Measurements from ENCODE around the gene NDUFS7. TPM values are rescaled to one million over a fixed set of nuclear protein-coding genes. Genes with fewer than 3 reads are reported as not detected.

The NDUFS7 gene
- total RNA-seq, 2 experiments from 2014 or later, result 98.7 to 101 TPM

DNA sequence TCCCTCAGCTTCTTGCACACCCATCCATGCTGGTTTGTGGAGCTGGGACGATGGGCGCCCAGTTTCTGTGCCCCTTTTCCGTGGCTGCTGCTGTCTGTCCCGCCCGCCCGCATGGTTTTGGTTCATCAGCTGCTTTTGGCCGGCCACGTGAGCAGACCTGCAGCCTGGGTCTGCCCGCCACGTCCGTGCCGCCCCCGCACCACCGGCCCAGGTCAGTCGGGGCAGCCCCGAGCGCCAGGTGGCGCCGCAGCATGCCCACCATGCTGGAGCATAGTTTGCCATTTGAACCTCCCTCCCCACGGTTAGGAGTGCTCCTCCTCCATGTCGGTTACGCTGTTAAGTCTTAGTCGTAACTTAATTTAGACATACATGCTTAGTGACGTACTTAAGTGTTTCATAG lies 39.2 kb downstream of the NDUFS7 start:
- no peak overlapping the region for H3K27ac Mint-ChIP-seq

DNA sequence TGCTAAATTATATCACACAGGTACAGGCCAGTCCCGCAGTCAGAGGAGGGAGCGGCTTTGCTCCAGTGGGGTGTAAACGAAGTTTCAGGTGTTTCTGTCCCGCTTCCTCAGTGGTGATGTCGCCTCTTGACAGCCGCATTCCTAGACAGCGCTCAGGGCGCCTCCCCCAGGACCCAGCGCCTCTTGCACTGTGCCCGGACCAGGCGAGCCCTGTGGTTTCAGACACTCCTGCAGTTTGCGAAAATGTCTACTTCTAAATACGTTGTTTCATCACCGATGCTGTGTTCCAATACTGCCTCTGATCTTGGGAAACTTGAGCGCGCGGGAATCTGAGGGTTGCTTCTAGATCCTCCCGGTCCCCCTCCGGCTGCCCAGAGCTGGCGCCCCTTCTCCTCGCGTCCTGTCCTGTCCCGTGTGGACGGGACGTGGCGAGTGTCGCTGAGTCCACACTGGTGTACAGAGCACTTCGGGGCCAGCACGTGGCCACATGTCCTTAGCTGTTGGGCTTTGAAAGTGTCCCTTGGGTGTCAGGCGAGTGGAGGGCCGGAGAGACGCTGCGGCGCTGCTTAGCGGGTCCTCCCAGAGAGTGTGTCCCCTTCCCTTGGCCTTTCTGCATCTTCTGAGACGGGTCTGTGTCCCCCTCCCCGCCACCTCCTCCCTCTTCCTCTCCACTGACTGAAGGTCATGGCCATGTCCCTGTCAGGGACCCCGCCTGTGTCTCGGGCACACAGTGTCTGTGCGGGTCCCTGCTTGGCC lies 39.9 kb downstream of the NDUFS7 start:
- H3K27me3 Mint-ChIP-seq, result no peaks in the 10 kb centered on the region
- no peaks in the 10 kb centered on the region for H3K9me3 Mint-ChIP-seq
- H3K4me1 Mint-ChIP-seq, result peaks cover 2% of the 10 kb centered on the region
- DNase-seq, result no peak
- peaks cover 24% of the 10 kb centered on the region for H3K36me3 Mint-ChIP-seq
- H3K27ac Mint-ChIP-seq, result no peak overlapping the region
- H3K4me3 Mint-ChIP-seq, result no peak overlapping the region

More for the DNA sequence above, 39.2 kb downstream of the NDUFS7 start:
- Mint-ChIP-seq H3K27me3 (no peaks in the 10 kb centered on the region), H3K4me1 (peaks cover 2% of the 10 kb centered on the region), H3K36me3 (peaks cover 24% of the 10 kb centered on the region), H3K9me3 (no peaks in the 10 kb centered on the region), H3K4me3 (no peak overlapping the region)
- no peak for DNase-seq

DNA sequence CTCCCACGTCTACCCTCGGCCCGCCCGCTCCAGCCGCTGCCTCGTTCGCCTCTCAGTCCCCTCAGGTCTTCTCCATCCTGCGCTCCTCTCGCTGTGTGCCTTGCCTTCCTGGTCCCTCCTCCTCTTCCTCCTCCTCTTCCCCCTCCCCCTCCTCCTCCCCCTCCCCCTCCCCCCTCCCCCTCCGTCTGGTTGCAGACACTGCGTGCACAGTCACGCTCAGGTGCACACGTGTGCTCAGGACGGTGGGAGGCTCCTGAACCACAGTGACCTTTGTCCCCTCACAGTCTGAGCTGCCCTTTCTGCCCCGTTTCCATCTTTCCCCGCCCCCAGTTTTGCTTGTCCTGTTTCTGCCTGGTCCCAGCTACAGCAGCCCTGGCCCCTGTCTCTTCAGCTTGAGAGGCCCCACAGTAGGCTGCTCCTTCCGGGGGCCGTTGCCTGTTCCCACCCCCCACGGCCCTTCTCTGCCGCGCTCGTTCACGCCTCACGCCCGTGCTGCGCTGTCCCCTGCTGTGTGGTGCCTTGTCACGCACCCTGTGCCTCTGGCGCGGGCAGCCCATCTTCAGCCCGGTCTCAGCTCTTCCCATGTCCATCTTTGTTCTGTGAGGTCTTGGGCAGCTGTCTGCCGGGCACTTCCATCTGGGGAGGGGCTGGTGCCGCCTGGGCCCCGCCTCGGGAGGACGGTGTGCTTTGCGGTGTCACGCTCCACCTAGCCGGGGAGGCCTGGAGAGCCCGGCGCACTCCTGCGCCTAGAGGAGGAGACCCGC lies 40.7 kb downstream of the NDUFS7 start:
- H3K9me3 Mint-ChIP-seq, result no peaks in the 10 kb centered on the region
- no peak overlapping the region for H3K27ac Mint-ChIP-seq
- no peak overlapping the region for H3K4me3 Mint-ChIP-seq
- H3K36me3 Mint-ChIP-seq, result peaks cover 22% of the 10 kb centered on the region
- DNase-seq, result no peak
- no peaks in the 10 kb centered on the region for H3K27me3 Mint-ChIP-seq
- peaks cover 2% of the 10 kb centered on the region for H3K4me1 Mint-ChIP-seq

DNA sequence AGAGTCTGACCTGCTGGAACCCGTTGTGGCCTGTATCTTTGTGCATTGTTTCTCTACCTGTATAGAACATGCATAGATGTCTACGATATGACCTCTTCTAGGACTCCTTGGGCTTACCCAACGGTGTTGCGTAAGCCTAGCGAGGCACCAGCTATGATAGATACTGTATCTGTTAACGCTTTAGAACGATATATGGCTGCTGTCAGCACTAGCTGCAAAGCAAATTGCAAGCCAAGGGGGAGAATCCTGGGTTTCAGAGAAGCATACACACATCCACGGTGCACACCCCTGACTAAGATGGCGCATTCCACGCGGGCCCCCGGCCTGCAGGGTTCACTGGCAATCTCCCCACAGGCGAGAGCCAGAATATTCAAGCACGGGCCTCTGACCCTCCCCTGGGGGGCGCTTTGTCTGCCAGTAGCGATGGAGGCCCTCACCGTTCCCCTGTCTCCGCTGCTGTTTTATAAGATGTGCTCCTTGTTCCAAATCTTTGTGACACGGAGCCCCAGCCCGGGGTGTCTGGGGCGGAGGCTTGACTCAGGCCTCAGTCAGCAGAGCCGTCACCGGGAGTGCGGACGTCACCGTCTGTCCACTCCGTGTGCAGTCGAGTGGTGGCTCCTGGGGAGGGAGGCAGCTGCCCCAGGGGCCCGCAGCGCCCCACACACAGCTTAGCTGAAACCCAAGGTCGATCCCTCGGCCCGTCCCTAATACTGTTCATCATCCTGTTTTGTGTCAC lies 41.6 kb downstream of the NDUFS7 start:
- no peak for DNase-seq
- Mint-ChIP-seq H3K27me3 (no peaks in the 10 kb centered on the region), H3K4me1 (peaks cover 2% of the 10 kb centered on the region), H3K4me3 (no peak overlapping the region), H3K9me3 (no peaks in the 10 kb centered on the region), H3K27ac (no peak overlapping the region), H3K36me3 (peaks cover 18% of the 10 kb centered on the region)

DNA sequence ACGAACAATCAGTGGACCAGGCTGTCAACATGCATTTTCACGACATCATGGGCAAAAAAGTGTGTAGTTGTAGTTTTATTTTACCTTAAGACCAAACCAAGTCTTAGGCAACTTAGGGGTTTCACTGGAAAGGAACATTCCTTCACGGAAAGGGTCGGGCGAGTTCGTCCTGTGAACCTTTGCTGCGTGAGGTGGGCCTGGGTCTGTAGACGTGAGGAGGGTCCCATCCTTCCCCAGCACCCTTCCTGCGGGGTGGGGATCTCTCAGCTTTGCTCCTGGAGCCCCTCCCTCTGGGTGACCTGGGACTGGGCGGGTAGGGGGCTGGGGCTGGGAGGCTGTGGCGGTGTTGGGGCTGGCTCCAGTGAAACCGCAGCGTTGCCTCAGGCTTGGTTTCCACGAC lies 42.2 kb downstream of the NDUFS7 start:
- no peaks in the 10 kb centered on the region for H3K27me3 Mint-ChIP-seq
- peaks cover 17% of the 10 kb centered on the region for H3K36me3 Mint-ChIP-seq
- H3K9me3 Mint-ChIP-seq, result no peaks in the 10 kb centered on the region
- no peak overlapping the region for H3K4me3 Mint-ChIP-seq
- no peak overlapping the region for H3K27ac Mint-ChIP-seq
- H3K4me1 Mint-ChIP-seq, result peaks cover 2% of the 10 kb centered on the region
- DNase-seq, result no peak

DNA sequence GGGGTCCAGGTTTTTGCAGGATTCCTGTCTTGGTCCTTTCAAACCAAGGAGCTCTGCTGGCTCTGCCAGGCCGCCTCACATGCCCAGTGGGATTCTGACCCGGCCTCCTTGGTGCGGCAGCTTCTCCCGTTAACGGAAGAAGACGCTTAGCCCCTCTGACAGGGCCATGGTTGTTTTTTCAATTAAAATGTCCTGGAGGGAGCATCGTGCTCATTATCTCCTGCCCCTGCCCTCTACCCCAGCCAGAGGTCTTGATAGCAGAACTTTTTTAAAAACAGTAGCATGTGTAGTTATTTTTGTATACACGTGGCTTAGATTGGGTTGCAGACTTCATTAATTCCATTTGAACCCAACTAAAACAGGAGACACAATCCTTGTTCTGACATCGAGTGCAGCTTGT lies 43.0 kb downstream of the NDUFS7 start:
- H3K9me3 Mint-ChIP-seq, result no peaks in the 10 kb centered on the region
- H3K4me3 Mint-ChIP-seq, result no peak overlapping the region
- H3K27me3 Mint-ChIP-seq, result no peaks in the 10 kb centered on the region

DNA sequence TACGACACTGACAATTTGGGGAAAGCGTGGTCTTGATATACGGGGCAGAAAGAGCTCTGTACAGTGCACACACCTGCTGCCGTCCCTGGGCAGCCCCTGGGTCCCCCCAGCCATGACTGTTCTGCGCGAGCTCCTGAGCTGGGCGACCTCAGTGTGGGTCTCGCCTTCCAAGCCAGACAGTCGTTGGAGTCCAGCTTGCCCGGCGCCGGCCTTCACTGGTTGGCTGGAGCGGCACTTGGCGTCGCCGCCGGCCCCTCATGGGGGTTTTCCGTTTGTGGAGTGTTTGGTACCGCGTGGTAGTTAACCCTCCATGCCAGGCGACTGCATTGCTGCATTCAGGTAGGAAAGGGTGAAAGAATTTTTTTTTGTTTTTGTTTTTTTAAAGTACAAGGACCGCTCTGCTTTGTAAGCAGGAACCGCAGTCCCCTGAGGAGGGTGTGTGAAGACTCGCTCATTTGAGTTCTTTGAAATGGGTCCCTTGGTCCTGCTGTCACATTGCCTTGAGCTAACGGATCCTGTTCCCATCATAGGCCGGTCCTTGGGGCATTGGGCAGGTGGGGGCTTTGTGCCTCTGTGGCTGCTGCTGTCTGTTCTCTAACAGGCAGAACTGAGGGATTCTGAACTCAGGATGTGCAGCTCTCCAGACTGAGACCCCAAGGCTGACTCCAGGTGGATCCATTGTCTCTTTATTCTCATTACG lies 43.7 kb downstream of the NDUFS7 start:
- no peak overlapping the region for H3K4me3 Mint-ChIP-seq
- peaks cover 17% of the 10 kb centered on the region for H3K36me3 Mint-ChIP-seq
- no peak for DNase-seq
- H3K9me3 Mint-ChIP-seq, result no peaks in the 10 kb centered on the region
- peaks cover 2% of the 10 kb centered on the region for H3K4me1 Mint-ChIP-seq
- H3K27ac Mint-ChIP-seq, result no peak overlapping the region
- no peaks in the 10 kb centered on the region for H3K27me3 Mint-ChIP-seq

More for the DNA sequence above, 43.0 kb downstream of the NDUFS7 start:
- H3K27ac Mint-ChIP-seq, result no peak overlapping the region
- DNase-seq, result no peak
- H3K36me3 Mint-ChIP-seq, result peaks cover 17% of the 10 kb centered on the region
- H3K4me1 Mint-ChIP-seq, result peaks cover 2% of the 10 kb centered on the region

DNA sequence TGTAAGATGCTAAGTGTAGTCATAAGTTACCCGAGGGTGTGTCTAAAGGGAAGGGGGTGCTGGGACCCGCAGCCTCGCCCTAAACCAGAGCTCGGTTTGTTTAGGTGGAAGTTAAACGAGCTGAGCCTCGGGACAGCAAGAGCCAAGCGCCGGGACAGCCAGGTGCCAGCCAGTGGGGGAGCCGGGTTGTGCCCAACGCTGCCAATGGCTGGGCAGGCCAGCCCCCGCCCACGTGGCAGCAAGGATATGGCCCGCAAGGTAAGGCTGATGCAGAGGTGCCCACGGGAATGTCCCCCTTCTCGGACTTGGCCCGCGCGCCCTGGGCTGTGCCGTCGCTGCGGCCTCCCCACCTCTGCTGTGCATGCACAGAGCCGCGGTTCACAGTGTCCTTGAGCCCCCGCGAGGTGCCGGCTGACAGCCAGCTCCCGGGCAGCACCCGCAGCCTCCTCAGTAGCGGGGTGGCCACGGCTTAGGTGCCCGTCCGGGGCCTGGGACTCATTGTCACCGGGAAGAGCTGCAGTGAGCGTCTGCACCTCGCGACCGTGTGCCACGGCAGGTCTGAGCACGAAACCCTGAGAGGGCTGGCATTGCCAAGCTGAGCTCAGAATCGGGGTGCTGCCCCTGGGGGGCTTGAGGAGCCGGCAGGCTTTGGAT lies 45.2 kb downstream of the NDUFS7 start:
- Mint-ChIP-seq H3K9me3 (no peaks in the 10 kb centered on the region), H3K4me3 (no peak overlapping the region), H3K27me3 (no peaks in the 10 kb centered on the region), H3K27ac (no peak overlapping the region), H3K4me1 (peaks cover 2% of the 10 kb centered on the region), H3K36me3 (peaks cover 9% of the 10 kb centered on the region)
- no peak for DNase-seq

DNA sequence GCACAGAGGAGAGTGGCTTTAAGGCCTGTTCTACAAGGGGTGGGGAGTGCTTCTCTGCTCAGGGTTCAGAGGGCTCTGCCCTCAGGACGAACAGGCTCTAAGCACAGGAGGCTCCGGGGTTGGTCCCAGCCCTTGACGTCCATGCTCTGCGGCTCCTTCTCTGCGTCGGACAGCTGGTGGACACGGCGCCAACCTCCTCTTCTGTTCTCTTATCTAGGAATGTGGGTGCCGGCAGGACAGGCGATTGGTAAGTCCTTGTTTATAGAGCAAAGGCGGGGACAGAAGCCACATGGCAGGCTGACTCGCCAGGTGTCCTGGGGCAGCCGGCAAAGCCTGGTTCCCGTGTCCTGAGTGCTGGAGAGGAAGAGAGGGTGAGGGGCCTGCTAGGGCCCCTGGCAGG lies 46.0 kb downstream of the NDUFS7 start:
- Mint-ChIP-seq H3K4me1 (no peaks in the 10 kb centered on the region), H3K27ac (no peak overlapping the region), H3K27me3 (no peaks in the 10 kb centered on the region), H3K36me3 (peaks cover 6% of the 10 kb centered on the region), H3K9me3 (no peaks in the 10 kb centered on the region), H3K4me3 (no peak overlapping the region)
- DNase-seq, result no peak

DNA sequence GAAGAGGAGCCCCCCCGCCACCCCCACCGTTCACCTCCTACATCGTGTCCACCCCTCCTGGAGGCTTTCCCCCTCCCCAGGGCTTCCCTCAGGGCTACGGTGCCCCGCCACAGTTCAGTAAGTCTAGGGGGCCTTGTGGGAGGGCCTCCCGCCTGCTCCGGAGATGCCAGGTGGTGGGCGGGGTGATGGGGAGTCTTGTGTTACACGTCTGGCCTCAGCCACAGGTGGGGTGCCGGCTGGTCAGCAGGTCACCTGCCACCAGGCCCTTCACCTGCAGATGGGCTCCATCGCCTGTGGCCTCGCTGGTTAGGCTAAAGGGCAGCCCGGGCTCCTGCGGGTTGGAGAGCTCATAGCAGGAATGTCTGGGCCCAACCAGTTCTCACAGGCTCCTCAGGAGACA lies 46.5 kb downstream of the NDUFS7 start:
- Mint-ChIP-seq H3K36me3 (peaks cover 4% of the 10 kb centered on the region), H3K4me1 (no peaks in the 10 kb centered on the region), H3K9me3 (no peaks in the 10 kb centered on the region), H3K27ac (no peak overlapping the region), H3K27me3 (no peaks in the 10 kb centered on the region), H3K4me3 (no peak overlapping the region)
- DNase-seq, result no peak

DNA sequence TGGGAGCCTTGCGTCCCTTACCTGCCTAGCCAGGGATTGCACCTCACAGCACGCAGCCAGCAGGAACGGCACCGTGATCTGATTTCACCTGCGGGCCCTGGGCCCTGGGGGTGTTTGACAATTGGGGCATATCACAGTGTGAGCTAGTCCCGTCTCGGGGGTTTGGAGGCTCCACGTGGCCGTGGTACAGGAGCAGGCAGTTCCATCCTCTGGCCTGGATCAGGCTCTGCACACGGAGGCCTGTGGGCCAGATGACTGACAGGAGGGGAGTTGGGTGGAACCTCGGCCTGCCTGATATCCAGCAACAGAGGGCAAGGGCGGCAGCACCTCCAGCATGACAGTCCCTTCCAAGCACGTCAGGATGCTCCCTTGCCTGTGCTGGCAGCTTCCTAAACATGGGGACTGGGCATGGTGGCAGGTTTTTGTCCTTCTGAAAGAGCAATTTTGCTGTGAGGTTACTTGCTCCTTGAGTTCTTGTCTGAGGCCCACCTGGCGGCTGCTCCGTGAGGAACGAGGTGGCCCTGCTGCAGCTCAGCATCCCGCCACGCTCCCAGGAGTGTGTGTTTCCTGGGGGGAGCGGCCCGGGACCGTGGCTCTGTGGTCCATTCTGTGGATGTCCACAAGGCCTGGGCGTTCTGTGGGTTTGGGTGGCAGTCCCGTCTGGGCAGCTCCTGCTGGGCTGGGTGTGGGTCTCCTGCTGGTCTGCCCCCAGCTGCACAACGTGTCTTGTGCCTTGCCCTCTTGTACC lies 48.2 kb downstream of the NDUFS7 start:
- Mint-ChIP-seq H3K36me3 (peaks cover 4% of the 10 kb centered on the region), H3K4me1 (no peaks in the 10 kb centered on the region), H3K9me3 (no peaks in the 10 kb centered on the region)

DNA sequence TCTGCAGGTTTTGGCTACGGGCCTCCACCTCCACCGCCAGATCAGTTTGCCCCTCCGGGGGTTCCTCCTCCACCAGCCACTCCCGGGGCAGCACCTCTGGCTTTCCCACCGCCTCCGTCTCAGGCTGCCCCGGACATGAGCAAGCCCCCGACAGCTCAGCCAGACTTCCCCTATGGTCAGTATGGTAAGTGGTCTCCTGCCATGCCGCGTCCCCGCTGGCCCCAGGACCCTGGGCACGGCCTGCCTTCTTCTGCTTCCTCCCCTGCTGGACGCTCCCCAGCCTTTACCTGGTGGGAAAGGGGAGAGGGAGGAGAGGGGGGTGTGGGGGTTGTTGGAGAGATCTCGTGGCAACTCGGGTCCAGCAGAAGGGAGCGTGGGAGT lies 48.8 kb downstream of the NDUFS7 start:
- peaks cover 4% of the 10 kb centered on the region for H3K36me3 Mint-ChIP-seq
- no peak for DNase-seq
- no peak overlapping the region for H3K27ac Mint-ChIP-seq
- peaks cover under 1% of the 10 kb centered on the region for H3K4me1 Mint-ChIP-seq
- no peaks in the 10 kb centered on the region for H3K9me3 Mint-ChIP-seq
- H3K4me3 Mint-ChIP-seq, result no peak overlapping the region
- no peaks in the 10 kb centered on the region for H3K27me3 Mint-ChIP-seq

More for the DNA sequence above, 48.2 kb downstream of the NDUFS7 start:
- H3K4me3 Mint-ChIP-seq, result no peak overlapping the region
- DNase-seq, result no peak
- no peak overlapping the region for H3K27ac Mint-ChIP-seq
- H3K27me3 Mint-ChIP-seq, result no peaks in the 10 kb centered on the region

DNA sequence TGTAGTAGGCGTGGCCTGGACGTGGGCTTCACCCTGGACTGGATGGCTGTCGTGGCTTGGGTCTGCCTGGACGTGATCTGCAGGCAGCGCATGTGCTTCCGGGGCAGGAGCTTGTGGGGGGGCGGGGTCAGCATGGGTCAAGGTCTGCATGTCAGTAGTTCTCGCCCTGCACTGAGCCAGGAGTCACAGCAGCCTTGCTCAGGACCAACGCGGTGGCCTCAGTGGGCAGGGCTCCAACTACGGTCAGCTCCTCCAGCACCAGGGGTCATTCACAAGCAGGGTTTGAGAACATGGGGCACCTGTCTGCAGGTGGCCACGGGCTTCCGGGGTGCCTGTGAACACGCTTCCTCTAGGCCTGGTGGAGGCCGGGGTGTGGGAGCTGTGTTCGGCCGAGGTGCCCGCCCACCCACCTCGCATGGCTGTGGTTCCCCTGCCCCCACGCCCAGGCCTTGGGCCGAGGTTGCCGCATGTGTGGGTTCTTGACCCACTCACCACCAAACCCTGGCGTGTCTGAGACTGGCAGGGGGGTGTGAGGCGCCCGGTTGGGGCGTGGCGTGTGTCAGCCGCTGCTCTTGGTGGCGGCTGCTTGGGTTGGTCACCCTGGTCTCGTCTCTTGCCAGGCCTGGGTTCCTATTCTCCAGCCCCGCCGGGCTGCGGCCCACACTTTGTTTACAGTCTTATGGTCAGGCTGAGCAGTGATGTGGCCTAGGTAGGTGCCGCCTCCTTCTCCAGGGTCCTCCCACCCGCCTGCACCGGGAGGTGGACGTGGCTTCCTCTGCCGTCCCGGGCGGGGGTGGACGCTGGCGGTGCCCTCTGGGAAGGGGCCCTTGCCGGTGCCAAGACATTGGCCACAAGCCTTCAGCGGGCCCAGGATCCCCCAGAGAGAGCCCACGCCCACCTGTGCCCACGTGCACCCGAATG lies 49.7 kb downstream of the NDUFS7 start:
- peaks cover 7% of the 10 kb centered on the region for H3K36me3 Mint-ChIP-seq

More for the DNA sequence above, 49.7 kb downstream of the NDUFS7 start:
- Mint-ChIP-seq H3K27ac (no peak overlapping the region), H3K9me3 (no peaks in the 10 kb centered on the region), H3K27me3 (no peaks in the 10 kb centered on the region), H3K4me3 (no peak overlapping the region), H3K4me1 (peaks cover 7% of the 10 kb centered on the region)
- no peak for DNase-seq

All from activated naive CD8-positive, alpha-beta T cell treated with anti-CD3 and anti-CD28 coated beads for 36 hours (primary cell).